Measurements from ENCODE around the gene POMP. TPM values are rescaled to one million over a fixed set of nuclear protein-coding genes. Genes with fewer than 3 reads are reported as not detected.

Gene POMP
- total RNA-seq, 4 donors from 2014 or later: 42.7 to 83.3 (median 55.4) TPM

DNA sequence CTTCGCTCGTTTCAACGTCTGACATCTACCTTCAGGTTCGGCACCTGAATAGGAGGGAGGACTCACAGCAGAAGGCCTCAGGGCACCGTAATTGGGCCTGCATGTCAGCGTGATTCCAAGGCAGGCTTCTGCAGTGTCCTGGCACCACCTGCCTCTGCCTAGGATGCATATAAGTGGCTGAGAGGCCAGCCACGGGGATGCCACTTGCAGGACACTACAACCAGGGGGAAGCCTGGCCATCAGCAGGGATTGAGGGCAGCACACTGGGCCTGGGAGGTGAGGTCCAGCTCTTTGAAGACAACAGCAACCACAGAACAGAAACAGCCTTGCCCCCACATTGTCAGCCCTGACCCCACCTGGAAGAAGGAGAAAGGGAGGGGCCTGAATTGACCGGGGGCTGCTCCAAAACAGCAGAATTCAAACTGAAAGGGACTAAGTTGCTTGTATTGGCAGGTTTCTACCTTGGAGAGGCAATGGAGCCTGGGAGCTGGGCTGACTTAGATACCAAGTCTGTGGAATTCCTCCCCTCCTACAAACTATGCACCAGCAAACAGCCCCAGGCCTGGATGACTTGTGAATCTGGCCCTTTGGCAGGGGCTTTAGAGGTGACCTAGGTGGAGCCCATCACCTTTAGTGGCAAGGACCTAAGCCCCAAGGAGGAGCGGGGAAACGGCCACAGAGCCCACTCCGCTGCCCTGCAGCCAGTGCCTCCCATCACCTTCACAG, 34.1 kb upstream of the POMP start:
- Histone ChIP-seq H3K36me3 (no peaks in the 10 kb centered on the region), H3K27me3 (no peaks in the 10 kb centered on the region), H3K4me3 (no peak overlapping the region), H3K9me3 (no peaks in the 10 kb centered on the region), H3K27ac (replicated peaks in 1 of 4) (no peak overlapping the region), H3K4me1 (peaks cover 0 to 4% (median 0%) of the 10 kb centered on the region in 4 donors)
- DNase-seq (ENCODE audit: extremely low spot score): no peak
- no peak for TF ChIP-seq POLR2AphosphoS5 (IDR thresholded peaks at IDR 0.05)
- TF ChIP-seq, protein P1, sequence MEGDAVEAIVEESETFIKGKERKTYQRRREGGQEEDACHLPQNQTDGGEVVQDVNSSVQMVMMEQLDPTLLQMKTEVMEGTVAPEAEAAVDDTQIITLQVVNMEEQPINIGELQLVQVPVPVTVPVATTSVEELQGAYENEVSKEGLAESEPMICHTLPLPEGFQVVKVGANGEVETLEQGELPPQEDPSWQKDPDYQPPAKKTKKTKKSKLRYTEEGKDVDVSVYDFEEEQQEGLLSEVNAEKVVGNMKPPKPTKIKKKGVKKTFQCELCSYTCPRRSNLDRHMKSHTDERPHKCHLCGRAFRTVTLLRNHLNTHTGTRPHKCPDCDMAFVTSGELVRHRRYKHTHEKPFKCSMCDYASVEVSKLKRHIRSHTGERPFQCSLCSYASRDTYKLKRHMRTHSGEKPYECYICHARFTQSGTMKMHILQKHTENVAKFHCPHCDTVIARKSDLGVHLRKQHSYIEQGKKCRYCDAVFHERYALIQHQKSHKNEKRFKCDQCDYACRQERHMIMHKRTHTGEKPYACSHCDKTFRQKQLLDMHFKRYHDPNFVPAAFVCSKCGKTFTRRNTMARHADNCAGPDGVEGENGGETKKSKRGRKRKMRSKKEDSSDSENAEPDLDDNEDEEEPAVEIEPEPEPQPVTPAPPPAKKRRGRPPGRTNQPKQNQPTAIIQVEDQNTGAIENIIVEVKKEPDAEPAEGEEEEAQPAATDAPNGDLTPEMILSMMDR (IDR thresholded peaks at IDR 0.05): no peak
- TF ChIP-seq EP300 (IDR thresholded peaks at IDR 0.05): no peak
- no peak for TF ChIP-seq POLR2A (IDR thresholded peaks at IDR 0.05; ENCODE audit: low read depth)
- 77% methylated on average over 9 of the region's 11 CpGs for WGBS
- intact Hi-C loops (cut with DNase I): no loop called here

DNA sequence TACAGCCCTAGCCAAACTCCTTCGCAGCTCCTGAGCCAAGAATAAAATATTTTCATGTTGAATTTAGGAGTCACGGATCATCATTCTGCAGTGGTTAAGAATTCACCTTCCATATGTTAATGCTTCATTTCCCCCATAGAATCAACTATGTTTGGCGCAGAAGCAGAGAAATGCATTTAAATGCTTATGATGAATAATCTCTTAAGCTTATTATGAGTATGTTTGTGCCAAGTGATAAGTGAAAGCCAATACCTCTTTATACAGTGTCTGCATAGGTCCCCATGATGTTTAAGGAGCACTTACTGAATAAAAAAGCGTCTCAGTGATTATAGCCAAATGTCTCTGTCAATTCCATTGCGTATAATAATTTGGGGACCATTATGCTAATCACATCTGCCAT, 32.7 kb upstream of the POMP start:
- intact Hi-C loops (cut with DNase I): no loop called here
- Histone ChIP-seq H3K4me1 (peaks cover 0 to 4% (median 0%) of the 10 kb centered on the region in 4 donors), H3K27ac (replicated peaks in 1 of 4) (no peak overlapping the region), H3K27me3 (no peaks in the 10 kb centered on the region), H3K4me3 (no peak overlapping the region), H3K36me3 (no peaks in the 10 kb centered on the region), H3K9me3 (no peaks in the 10 kb centered on the region)
- TF ChIP-seq, protein P1 (IDR thresholded peaks at IDR 0.05): no peak
- TF ChIP-seq POLR2AphosphoS5 (IDR thresholded peaks at IDR 0.05) (no peak), EP300 (IDR thresholded peaks at IDR 0.05) (no peak), POLR2A (IDR thresholded peaks at IDR 0.05; ENCODE audit: low read depth) (no peak)
- 79% methylated on average over 5 of the region's 5 CpGs for WGBS
- no peak for DNase-seq (ENCODE audit: extremely low spot score)

DNA sequence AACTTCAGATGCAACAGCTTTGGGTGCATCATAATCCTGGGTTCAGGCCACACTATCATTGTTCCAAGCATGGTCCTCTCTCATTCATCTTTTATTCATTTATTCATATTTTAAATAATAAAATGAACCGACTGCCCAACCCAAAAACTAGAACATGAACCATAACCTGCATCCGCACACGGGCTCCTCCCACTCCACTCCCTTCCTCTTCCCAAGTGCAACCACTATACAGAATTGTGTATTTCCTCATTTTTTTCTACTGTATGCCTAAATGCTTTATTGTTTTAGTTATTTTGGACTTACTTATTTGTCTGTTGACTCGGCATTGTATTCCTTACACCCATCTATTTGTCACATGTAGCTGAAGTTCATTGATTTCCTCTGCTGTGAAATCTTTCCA, 30.7 kb upstream of the POMP start:
- intact Hi-C loops (cut with DNase I): no loop called here
- Histone ChIP-seq H3K9me3 (no peaks in the 10 kb centered on the region), H3K4me3 (no peak overlapping the region), H3K4me1 (peaks cover 0 to 4% (median 0%) of the 10 kb centered on the region in 4 donors), H3K27me3 (no peaks in the 10 kb centered on the region), H3K27ac (replicated peaks in 1 of 4) (no peak overlapping the region), H3K36me3 (no peaks in the 10 kb centered on the region)
- no peak for DNase-seq (ENCODE audit: extremely low spot score)
- TF ChIP-seq POLR2AphosphoS5 (IDR thresholded peaks at IDR 0.05) (no peak), POLR2A (IDR thresholded peaks at IDR 0.05; ENCODE audit: low read depth) (no peak), EP300 (IDR thresholded peaks at IDR 0.05) (no peak)
- TF ChIP-seq, protein P1 (IDR thresholded peaks at IDR 0.05): no peak
- 77% methylated on average over 4 of the region's 4 CpGs for WGBS

DNA sequence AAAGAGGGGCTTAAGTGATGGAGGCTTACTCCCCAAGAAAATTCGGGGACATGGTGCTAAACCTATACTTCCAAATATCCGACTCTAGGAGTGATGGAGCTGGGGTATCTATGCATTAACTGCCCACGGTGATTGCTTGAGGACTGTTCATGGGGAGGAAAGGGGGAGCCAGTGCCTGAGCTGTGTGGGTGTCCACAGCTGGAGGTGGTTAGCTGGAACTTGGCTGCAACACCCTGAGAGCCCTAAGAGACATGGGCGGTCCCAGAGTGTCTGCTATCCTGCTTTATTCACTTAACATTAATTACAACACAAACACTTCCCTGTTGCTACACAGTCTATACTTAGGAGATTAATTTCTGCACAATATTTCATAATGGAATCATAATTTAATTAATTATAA, 28.1 kb upstream of the POMP start:
- Histone ChIP-seq H3K27ac (replicated peaks in 1 of 4) (no peak overlapping the region), H3K4me3 (no peak overlapping the region), H3K36me3 (no peaks in the 10 kb centered on the region), H3K4me1 (peaks cover 0 to 4% (median 0%) of the 10 kb centered on the region in 4 donors), H3K9me3 (no peaks in the 10 kb centered on the region), H3K27me3 (no peaks in the 10 kb centered on the region)
- TF ChIP-seq EP300 (IDR thresholded peaks at IDR 0.05): no peak
- no peak for TF ChIP-seq POLR2A (IDR thresholded peaks at IDR 0.05; ENCODE audit: low read depth)
- TF ChIP-seq, protein P1 (IDR thresholded peaks at IDR 0.05): no peak
- TF ChIP-seq POLR2AphosphoS5 (IDR thresholded peaks at IDR 0.05): no peak
- intact Hi-C loops (cut with DNase I): loop anchor here (10.0 kb wide), 1 partner anchor 306 kb away; no protein-coding TSS in a partner anchor
- no peak for DNase-seq (ENCODE audit: extremely low spot score)
- 59% methylated on average over 4 of the region's 4 CpGs for WGBS
